NCI-H82 (cell line): ENCODE measurements around the gene SAP25.
"Not testable (repeated sequence)": the region's sequence is repeated elsewhere in the genome, so short reads cannot be mapped to it uniquely, and the experiment has no call there.

ENCODE experiments used
- DNase-seq: peaks from one replicate; lab custom pipeline; 2025; lab: John Stamatoyannopoulos, UW

The SAP25 gene

GRCh38 chr7:100575746-100576383 is 2.2 kb upstream of the SAP25 start:
- no peak for DNase-seq

GRCh38 chr7:100575206-100575631 is 1.5 kb upstream of the SAP25 start:
- no peak for DNase-seq

- no peak for DNase-seq
Observed at GRCh38 chr7:100574362-100575205, 884 bp upstream of the SAP25 start.

GRCh38 chr7:100572949-100573675 is 588 bp downstream of the SAP25 start:
- DNase-seq: no peak

- no peak for DNase-seq
Observed at GRCh38 chr7:100572281-100572948, 1.3 kb downstream of the SAP25 start.

- DNase-seq: no peak
Observed at GRCh38 chr7:100571829-100572116, 1.9 kb downstream of the SAP25 start.

GRCh38 chr7:100570954-100571828 is 2.5 kb downstream of the SAP25 start:
- no peak for DNase-seq

- peak; percentile 72 for DNase-seq
Observed at GRCh38 chr7:100568896-100569844, 4.5 kb downstream of the SAP25 start.

- no peak for DNase-seq
Observed at GRCh38 chr7:100568176-100568895, 5.4 kb downstream of the SAP25 start.

- DNase-seq: no peak
Observed at GRCh38 chr7:100567751-100568175, 5.9 kb downstream of the SAP25 start.

- DNase-seq: no peak
Observed at GRCh38 chr7:100567031-100567730, 6.5 kb downstream of the SAP25 start.

GRCh38 chr7:100566018-100566531 is 7.6 kb downstream of the SAP25 start:
- DNase-seq: no peak

GRCh38 chr7:100565133-100565571 is 8.5 kb downstream of the SAP25 start:
- no peak for DNase-seq

- DNase-seq: not testable (repeated sequence)
Observed at GRCh38 chr7:100564405-100564804, 9.3 kb downstream of the SAP25 start.

GRCh38 chr7:100563809-100564400 is 9.8 kb downstream of the SAP25 start:
- peak; percentile 79 for DNase-seq

GRCh38 chr7:100563100-100563564 is 10.6 kb downstream of the SAP25 start:
- no peak for DNase-seq

- DNase-seq: no peak
Observed at GRCh38 chr7:100562195-100563099, 11.3 kb downstream of the SAP25 start.
